ENCODE measurements around the gene ACP6.

GRCh38 chr1:147633759-147634158, 36.6 kb downstream of the ACP6 start:
- no peak for TF ChIP-seq FOXP2 (optimal IDR thresholded peaks at IDR 0.05; ENCODE audit: control extremely low read depth, extremely low read length, insufficient read depth)
- TF ChIP-seq POLR2AphosphoS5 (IDR thresholded peaks at IDR 0.05; ENCODE audit: borderline replicate concordance, low read depth, low read length): no peak
- TF ChIP-seq EZH2 (IDR thresholded peaks at IDR 0.05): no peak
